Spinal cord (tissue), 10 donors: ENCODE results near the gene XAB2. TPM values are rescaled to one million over a fixed set of nuclear protein-coding genes. Genes with fewer than 3 reads are reported as not detected.

Experiments used
- DNase-seq, 6 donors: peaks; one replicate each; pipeline versions ENCODE4 v3.0.0 to v3.0.0-alpha.2; 2013 to 2015; ENCODE audit warnings: low spot score in 6 of 6, low read depth in 4 of 6
- H3K27ac ChIP-seq: one replicate; pipeline ENCODE4 v1.5.1; 2013; ENCODE audit warnings: low read depth, low read length, control low read depth
- H3K27me3 ChIP-seq: one replicate; pipeline ENCODE4 v1.6.1; 2013; ENCODE audit warnings: low read length; ENCODE audit not compliant: control insufficient read depth, insufficient read depth
- H3K36me3 ChIP-seq: one replicate; pipeline ENCODE4 v1.6.1; 2013; ENCODE audit warnings: low read length; ENCODE audit not compliant: control insufficient read depth, insufficient read depth
- H3K4me1 ChIP-seq: one replicate; pipeline ENCODE4 v1.6.1; 2013; ENCODE audit warnings: low read length; ENCODE audit not compliant: control insufficient read depth, insufficient read depth
- H3K4me3 ChIP-seq: one replicate; pipeline ENCODE4 v1.5.1; 2013; ENCODE audit warnings: low read depth, low read length, control low read depth
- H3K9me3 ChIP-seq: one replicate; pipeline ENCODE4 v1.6.1; 2013; ENCODE audit warnings: low read length; ENCODE audit not compliant: control insufficient read depth, insufficient read depth
- WGBS: methylation state at CpG from one replicate; pipeline ENCODE4 v1.1.5; 2013; ENCODE audit warnings: missing lambda C conversion rate; ENCODE audit not compliant: insufficient coverage; 5-methylcytosine and 5-hydroxymethylcytosine counted together
- polyA plus RNA-seq, 2 donors: library from polyadenylated mRNA; unstranded; fragments of 120-200 nt; gene quantifications; one replicate each; pipeline ENCODE4 v1.2.1, GENCODE V29; 2013; ENCODE audit not compliant: insufficient read length in 2 of 2
- total RNA-seq, 2 donors: library from RNA; depleted of rRNA in 1 of 2; stranded (reverse); fragments of 120-200 nt in 1 of 2; fragments of >200 nt in 1 of 2; gene quantifications; one replicate each; pipeline versions ENCODE4 v1.2.3 to v1.2.4, GENCODE V29; 2013 to 2014
- donor health status: healthy.

XAB2 gene
- total and polyA plus RNA-seq, 4 donors = 18.6 to 38.5 (median 32.0) TPM

DNA sequence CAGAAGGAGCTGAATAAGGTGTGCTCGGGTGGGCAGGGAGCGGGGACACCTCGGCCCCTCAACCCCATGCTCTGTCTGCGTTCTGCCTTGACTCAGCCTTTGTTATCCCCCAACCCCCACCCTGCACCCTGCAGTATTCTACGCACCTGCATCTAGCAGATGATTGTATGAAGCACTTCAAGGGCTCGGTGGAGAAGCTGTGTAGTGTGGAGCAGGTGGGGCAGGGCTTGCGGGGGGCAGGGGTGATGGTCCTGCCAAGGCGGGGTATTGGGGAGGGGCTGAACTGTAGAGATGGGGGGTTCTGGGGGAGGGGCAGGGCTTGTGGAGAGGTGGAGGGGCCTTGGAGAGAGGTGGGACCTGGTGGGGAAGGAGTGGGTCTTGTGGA lies 13.7 kb upstream of the XAB2 start:
- no peak overlapping the region for H3K4me3 ChIP-seq
- 97% methylated on average over 4 of the region's 8 CpGs for WGBS
- H3K9me3 ChIP-seq = no peaks in the 10 kb centered on the region
- peaks cover 8% of the 10 kb centered on the region for H3K36me3 ChIP-seq
- no peaks in the 10 kb centered on the region for H3K4me1 ChIP-seq
- H3K27ac ChIP-seq = no peak overlapping the region
- H3K27me3 ChIP-seq = no peaks in the 10 kb centered on the region
- no peak for DNase-seq

- H3K36me3 ChIP-seq = peaks cover 8% of the 10 kb centered on the region
- no peak overlapping the region for H3K27ac ChIP-seq
- no peaks in the 10 kb centered on the region for H3K4me1 ChIP-seq
- H3K4me3 ChIP-seq = no peak overlapping the region
- WGBS = 90% methylated on average over 23 of the region's 27 CpGs
- H3K27me3 ChIP-seq = peaks cover 4% of the 10 kb centered on the region
- DNase-seq = no peak
- no peaks in the 10 kb centered on the region for H3K9me3 ChIP-seq
Observed at GRCh38 chr19:7642295-7643030, 13.1 kb upstream of the XAB2 start.

DNA sequence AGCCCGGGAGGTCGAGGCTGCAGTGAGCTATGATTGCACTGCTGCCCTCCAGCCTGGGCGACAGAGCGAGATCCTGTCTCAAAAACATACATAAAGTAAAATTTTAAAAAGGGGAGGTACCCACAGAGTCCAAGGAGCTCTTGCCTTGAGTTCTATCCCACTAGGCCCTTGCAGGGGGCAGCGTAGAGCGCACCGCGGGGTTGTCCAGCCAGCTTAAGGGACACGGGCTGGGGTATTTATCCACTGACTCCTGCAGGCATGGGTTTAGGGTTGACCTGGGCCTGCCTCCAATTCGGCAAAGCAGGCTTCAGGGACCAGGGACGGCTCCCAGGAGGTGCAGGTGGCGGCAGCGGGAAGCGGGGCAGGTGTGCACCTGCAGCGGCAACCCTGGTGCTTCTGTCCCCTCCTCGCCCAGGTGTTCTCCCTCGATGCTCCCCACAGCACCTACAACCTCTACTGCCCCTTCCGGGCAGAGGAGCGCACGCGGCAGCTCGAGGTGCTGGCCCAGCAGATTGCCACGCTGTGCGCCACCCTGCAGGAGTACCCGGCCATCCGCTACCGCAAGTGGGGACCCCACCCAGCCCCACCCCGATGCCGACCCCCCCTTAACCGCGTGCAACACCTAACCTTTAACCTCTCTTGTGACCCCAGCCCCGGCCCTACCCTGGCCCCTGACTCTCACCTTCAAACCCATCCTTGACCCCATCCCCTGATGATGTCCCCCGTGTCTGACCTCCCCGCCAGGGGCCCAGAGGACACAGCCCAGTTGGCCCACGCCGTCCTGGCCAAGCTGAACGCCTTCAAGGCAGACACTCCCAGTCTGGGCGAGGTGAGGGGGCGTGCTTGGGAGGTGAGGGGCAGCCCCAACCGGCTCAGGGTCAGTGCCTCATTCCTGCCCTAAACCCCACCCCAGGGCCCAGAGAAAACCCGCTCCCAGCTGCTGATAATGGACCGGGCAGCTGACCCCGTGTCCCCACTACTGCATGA lies 12.2 kb upstream of the XAB2 start:
- Histone ChIP-seq H3K27me3 (peaks cover 12% of the 10 kb centered on the region), H3K36me3 (peaks cover 3% of the 10 kb centered on the region), H3K9me3 (no peaks in the 10 kb centered on the region), H3K27ac (no peak overlapping the region), H3K4me1 (no peaks in the 10 kb centered on the region), H3K4me3 (no peak overlapping the region)
- WGBS = 86% methylated on average over 35 of the region's 43 CpGs
- DNase-seq = no peak

DNA sequence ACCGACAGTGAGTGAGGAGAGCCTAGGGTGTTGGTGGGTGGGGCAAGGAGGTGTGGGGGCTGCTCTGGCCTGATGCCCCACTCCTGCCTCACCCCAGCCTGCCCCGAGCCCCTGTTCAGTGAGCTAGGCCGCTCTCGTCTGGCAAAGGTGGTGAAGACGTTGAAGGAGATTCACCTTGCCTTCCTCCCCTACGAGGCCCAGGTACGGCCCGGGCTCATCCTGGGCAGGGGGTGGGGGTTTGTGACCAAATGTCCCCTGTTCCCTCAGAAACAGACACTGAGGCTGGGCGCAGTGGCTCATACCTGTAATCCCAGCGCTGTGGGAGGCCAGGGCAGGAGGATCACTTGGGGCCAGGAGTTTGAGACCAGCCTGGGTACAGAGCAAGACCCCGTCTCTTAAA lies 11.5 kb upstream of the XAB2 start:
- Histone ChIP-seq H3K27me3 (peaks cover 19% of the 10 kb centered on the region), H3K4me3 (no peak overlapping the region), H3K4me1 (no peaks in the 10 kb centered on the region), H3K9me3 (no peaks in the 10 kb centered on the region), H3K27ac (no peak overlapping the region), H3K36me3 (peaks cover 3% of the 10 kb centered on the region)
- WGBS = 96% methylated on average over 3 of the region's 11 CpGs
- no peak for DNase-seq

- Histone ChIP-seq H3K4me1 (no peaks in the 10 kb centered on the region), H3K27me3 (peaks cover 22% of the 10 kb centered on the region), H3K4me3 (no peak overlapping the region), H3K36me3 (peaks cover 3% of the 10 kb centered on the region), H3K27ac (no peak overlapping the region), H3K9me3 (no peaks in the 10 kb centered on the region)
- DNase-seq = no peak
- 97% methylated on average over 13 of the region's 13 CpGs for WGBS
Observed at GRCh38 chr19:7639863-7640348, 10.6 kb upstream of the XAB2 start.

DNA sequence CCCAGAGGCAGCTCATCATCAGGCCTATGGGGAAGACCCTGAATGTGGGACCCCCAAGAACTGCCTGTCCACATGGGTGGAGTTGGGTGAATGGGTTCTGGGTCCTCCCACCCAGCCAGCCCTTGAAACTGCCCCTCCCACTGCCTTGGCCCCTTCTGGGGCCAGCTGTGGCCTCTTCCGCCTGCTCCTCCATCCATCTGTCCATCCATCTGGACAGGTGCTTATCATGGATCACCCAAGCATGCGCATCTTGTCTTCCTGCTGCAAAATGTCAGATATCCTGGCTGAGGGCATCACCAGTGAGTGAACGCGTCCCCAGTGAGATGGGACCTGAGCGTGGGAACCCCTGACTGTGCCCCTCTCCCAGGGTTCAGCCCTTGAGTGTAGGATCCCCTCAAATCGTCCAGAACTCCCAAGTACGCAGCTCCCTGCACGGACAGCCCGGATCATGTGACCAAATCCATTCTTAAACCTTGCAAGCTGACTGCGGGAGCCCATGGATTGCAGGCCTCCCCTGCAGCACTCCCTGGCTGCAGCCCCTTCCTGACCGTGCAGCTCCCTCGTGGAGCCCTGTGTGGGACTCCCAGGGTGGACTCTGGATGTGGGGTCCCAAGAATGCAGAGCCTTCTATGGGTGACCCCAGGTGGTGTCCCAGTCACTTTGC lies 9.6 kb upstream of the XAB2 start:
- WGBS = 69% methylated on average over 12 of the region's 12 CpGs

DNA sequence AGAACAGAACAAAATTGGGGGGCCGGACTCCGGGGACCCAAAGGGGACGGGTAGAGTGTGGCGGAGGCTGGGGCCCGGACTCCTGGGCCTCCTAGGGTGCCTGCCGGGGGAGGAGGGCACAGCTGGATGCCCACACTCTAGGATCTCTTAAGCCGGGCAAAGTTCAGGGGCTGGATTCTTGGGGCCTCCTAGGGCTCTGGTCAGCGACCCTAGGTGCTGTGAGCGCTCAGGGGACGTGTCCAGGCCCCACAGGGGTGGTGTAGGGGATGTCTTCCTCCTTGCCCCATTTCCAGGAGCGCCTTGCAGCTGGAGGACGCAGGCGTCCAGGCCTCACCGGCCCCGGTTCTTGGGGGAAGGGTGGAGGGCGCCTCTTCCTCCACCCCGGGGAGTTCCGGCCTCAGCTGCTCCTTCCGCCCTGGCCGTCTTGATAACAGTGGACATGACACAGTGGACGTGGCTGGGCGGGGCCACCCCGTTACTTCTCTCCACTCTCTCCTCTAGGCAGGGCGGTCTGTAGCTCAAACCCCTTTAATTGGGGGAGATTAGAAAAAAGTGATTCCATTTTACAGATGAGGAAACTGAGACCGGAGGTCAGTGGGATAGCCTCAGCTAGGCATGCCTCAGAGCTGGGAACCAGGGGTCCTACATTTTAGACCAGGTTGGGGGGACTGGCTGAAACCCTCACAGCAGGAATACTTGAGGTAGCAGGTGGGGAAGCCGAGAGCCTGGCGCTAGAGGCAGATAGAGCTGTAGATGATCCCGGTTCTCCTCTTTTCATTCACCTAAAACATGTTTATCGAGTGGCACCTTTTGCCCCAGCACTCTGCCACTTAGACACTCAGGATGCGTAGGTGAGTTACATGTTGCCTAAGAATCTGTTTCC lies 8.3 kb upstream of the XAB2 start:
- peaks cover 7% of the 10 kb centered on the region for H3K36me3 ChIP-seq
- DNase-seq = no peak
- H3K9me3 ChIP-seq = no peaks in the 10 kb centered on the region
- no peaks in the 10 kb centered on the region for H3K4me1 ChIP-seq
- no peak overlapping the region for H3K4me3 ChIP-seq
- peaks cover 22% of the 10 kb centered on the region for H3K27me3 ChIP-seq
- 43% methylated on average over 18 of the region's 30 CpGs for WGBS
- no peak overlapping the region for H3K27ac ChIP-seq

More for the DNA sequence above, 9.6 kb upstream of the XAB2 start:
- DNase-seq = no peak
- Histone ChIP-seq H3K36me3 (peaks cover 3% of the 10 kb centered on the region), H3K4me1 (no peaks in the 10 kb centered on the region), H3K27me3 (peaks cover 22% of the 10 kb centered on the region), H3K9me3 (no peaks in the 10 kb centered on the region), H3K27ac (no peak overlapping the region), H3K4me3 (no peak overlapping the region)

- Histone ChIP-seq H3K27ac (no peak within 1 kb of the TSS), H3K9me3 (no peaks in the 10 kb centered on the region), H3K4me1 (no peaks in the 10 kb centered on the region), H3K36me3 (peaks cover 15% of the 10 kb centered on the region), H3K4me3 (no peak within 1 kb of the TSS), H3K27me3 (peaks cover 22% of the 10 kb centered on the region)
- 8% methylated on average over 57 of the region's 61 CpGs for WGBS
- no peak for DNase-seq
Observed at GRCh38 chr19:7636691-7637373, 7.5 kb upstream of the XAB2 start, which contains the start of gene STXBP2. STXBP2 (plus strand) TSS chr19:7637110; CDS start chr19:7637150, 40 bp downstream.
